ENCODE data around the gene CNST.
"Not testable (repeated sequence)": the region's sequence is repeated elsewhere in the genome, so short reads cannot be mapped to it uniquely, and the experiment has no call there.

CNST gene

DNA sequence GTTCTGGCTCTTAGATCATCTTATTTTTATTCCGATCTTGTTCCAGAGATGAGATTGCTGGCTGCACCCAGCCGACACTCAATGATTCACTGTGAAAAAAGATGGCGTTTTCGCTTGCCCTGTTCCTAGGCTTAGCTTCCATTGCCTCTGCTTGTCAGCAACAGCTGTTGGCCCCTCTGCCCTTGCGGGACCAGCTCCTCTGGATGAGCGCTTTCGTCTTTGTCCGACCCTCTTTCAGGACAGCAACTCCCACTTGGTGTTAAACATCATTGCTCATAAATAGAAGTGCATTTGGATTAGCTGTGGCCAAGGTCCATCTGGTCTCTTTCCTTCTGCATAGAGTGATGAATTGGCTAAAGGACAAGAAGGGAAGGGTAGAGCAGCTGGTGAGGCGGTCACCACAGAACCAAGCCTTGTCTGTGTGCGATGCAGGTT is 114.5 kb downstream of the CNST start:
- DNase-seq = no peak

DNA sequence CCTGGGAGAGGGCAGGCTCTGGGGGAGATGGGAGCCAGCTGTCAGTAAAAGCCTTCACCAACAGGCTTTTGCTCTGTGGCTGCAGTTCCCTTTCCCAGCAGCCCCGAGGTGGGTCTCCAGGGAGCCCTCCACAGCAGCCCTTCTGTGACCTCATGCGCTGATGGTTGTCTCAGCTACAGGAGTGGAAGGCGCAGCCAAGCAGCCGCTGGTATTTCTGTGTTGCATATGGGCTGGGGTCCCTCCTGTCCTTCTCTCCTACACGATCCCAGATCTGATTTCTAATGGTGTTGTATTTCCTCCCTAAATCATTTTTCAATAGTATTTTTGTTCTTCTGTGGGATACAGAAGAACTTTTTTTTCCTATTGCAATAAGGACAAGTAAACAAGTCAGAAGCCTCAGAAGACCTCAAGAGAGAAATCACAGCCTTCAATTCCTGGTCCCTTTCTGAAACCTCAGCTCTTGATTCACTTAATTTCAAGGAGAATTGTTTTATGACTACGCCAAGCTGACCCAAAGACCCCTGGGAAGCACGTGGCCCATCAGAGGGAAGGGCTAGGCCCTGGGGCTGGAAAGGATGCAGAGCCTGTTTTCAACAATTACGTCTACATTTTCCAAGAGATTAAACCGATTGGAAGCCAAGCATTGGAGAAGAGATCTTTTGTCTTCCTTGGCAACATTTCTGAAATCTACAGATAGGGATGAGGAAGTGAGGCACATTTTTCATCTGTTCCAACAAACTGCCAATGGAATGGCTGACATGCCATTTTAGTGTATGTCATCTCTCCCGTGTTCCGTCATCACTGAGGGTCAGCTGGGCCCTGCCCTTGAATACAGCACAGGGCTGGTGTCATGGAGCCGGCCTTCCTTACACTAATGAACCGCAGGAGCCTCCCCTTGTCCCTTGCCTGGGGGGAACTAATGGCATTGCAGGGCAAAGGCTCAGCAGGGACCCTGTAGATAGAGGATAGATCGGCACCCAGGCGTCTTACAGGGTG is 115.9 kb downstream of the CNST start:
- DNase-seq = peak; percentile 67

DNA sequence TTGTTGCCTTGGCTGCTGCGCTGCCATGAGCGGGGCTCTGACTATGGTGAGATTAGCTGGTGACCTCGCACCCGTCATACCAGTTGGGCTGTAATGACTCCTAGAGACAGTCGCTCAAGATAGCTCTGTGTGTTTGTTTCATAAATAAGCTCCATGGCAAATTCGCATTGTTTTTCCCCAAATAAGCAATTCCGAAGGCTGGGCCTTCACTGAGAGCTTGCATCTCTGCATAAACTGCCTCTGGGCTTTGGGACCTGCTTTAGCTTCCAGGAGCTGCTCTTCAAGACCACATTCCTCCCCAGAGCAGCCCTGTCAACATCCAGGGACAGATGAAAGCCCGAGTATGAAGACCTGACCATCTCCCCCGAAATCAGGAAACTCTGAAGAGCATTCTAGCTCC is 117.3 kb downstream of the CNST start:
- no peak for DNase-seq

DNA sequence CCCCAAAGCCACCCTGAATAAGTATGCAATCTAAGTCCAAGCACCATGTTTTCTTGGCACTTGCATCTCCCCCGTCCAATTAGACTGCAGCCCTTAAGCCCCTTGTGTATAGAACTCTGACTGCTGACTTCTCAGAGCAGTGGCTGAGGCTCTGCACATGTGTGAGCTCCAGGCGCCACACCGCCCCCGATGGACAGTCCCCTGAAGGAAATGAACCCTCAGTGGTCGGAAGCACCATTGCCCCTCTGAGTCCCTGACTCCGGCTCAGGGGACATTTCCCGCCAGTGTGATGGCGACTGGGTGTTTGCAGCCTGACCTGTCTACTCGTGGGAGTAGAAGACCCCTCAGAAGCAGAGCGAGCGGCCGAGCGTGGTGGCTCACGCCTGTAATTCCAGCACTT is 120.7 kb downstream of the CNST start:
- DNase-seq = no peak

DNA sequence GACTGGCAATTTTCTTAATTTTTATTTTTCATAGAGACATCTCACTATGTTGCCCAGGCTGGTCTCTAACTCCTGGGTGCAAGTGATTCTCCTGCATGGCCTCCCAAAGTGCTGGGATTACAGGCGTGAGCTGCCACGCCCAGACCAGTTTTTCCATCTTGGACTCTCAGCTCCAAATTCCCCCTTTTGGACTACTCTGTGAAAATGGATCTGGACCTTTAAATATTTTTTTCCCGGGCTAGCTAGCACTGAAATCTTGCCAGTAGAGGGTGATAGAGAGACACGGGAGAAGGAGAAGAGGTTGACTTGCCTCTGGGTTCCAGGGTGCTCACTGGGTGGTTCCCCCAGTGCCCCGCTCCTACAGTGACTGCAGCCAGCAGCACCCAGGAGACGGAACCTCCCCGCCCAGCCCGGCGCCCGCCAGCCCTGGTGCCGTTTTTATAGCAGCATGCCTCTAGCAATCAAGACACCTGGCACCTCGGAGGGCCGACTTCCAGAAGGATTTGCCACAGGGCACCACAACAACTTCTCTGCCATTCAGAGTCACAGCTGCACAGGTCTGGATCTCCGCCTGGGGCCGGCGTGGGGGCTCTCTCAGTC is 123.3 kb downstream of the CNST start:
- peak; percentile 90 for DNase-seq

DNA sequence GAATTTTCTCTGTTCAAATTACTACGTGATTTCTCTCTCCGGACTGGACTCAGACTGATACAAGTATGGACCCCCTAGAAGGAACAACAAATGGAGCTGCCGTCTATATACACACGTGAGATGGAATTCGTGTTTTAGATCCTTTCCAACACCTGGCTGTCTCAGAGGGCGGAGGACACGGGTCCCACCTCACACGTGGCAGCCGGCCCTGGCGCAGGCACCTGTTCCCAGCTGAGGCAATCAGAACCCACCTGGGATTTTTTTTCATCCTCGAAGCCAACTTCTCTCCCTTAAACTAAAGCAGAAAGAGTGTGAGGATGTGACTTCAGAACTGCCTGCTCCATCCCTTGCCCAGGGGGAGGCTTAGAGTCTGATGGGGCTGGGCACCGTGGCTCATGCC is 123.8 kb downstream of the CNST start:
- DNase-seq = peak; percentile 24

DNA sequence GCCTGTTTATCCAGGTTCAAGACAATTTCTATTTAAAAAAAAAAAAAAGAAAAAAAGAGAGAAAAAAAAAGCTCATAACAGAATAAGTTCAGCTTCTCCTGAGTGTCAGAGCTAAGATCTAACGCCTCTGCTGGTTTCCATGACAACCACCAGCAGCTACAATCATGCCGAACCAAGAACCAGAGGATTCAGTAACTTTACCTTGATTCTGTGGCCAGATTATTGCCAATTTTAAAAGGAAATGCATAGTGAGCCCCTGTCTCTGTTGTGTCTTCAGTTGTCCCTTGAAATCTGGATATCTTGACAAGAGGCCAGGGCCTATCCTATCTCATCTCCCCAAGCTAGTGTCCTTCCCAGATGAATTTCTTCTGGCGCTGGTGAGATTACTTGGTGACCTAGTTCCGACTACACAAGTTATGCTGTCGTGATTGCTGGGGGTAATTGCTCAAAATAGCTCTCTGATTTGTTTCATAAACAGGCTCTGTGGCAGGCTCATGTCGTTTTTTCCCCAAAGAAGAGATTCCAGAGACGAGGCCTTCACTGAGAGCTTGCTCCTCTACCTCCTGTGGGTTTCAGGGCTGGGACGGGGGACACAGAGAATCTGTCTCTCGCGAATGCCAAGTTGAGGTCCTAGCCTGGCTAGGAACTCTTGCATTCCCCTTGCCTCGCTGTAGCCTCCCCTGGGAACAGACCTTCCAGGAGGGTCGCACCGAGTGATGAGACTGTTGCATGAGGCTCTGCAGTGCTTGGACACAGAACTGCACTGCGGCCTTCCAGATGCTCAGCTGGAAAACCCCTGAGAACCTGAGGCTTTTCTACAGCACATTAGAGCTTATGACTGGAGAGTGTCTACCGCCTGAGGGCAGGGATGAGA is 125.6 kb downstream of the CNST start:
- DNase-seq = no peak

DNA sequence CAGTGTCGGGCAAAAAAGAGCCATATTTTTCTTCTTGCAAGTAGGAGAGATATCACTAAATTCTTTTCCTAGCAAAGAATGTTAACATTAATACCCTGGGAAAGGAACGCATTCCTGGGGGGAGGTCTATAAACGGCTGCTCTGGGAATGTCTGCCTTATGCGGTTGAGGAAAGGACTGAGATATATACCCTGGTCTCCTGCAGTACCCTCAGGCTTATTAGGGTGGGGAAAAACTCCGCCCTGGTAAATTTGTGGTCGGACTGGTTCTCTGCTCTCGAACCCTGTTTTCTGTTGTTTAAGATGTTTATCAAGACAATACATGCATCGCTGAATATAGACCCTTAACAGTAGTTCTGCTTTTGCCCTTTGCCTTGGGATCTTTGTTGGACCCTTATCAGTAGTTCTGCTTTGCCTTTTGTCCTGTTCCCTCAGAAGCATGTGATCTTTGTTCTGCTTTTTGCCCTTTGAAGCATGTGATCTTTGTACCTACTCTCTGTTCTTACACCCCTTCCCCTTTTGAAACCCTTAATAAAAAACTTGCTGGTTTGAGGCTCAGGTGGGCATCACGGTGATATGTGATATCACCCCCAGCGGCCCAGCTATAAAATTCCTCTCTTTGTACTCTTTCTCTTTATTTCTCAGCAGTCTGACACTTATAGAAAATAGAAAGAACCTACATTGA is 128.1 kb downstream of the CNST start:
- DNase-seq = not testable (repeated sequence)

DNA sequence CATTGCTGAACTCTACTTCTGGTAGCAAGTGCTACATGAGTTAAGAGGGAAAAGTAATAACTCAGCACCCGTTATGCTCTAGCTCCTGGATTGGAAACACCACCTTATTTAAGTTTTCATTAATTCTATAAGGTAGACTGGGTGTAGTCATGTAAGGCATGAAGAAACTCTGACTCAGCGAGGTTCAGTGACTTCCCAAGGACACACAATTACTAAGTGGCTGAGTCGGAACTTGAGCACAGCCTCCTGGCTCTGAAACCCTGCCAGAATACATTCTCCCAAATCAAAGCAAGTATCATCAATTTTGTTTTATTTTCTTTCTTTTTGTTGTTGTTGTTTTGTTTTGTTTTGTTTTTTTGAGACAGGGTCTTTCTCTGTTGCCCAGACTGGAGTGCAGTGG is 128.9 kb downstream of the CNST start:
- DNase-seq = no peak

DNA sequence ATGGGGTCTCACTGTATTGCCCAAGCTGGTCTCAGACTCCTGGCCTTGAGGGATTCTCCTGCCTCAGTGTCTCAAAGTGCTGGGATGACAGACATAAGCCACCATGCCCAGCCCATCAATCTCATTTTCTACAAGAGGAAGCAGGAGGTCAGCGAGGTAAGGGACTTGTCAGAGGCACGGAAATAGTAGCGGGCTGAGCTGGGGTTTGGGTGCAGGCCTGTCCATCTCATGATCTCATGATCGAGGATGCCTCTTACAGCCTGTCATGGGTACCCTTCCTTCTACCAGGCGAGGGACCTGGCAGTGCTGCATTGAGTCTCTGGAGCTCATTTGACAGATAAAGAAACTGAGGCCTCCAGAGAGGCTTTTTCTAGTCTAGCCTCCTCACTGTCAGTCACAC is 129.4 kb downstream of the CNST start:
- no peak for DNase-seq

DNA sequence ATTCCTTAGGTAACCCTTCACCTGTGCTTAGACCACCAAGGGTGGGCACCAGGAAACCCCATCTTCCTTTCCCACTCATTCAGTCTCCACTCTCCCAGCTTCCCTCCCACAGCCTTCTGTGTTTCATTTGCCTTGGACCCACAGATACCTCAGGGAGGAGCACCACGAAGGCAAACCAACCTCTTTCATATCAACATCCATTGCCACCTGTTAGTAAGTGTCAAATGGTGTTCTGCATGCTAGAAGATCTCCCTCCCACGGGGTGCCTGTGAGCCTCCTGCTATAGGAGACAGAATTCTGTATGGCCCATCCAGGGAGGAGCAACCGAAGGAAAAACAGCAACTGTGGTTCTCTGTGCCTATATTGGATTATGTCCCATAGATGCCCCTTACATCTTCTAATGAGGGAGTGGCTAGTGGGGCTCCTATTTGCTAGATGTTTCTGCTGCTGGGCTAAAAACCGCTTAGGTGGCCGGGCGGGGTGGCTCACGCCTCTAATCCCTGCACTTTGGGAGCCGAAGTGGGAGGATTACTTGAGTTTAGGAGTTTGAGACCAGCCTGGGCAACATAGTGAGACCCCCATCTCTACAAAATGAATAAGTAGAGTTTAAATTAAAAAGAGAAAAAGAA is 132.3 kb downstream of the CNST start:
- DNase-seq = no peak

DNA sequence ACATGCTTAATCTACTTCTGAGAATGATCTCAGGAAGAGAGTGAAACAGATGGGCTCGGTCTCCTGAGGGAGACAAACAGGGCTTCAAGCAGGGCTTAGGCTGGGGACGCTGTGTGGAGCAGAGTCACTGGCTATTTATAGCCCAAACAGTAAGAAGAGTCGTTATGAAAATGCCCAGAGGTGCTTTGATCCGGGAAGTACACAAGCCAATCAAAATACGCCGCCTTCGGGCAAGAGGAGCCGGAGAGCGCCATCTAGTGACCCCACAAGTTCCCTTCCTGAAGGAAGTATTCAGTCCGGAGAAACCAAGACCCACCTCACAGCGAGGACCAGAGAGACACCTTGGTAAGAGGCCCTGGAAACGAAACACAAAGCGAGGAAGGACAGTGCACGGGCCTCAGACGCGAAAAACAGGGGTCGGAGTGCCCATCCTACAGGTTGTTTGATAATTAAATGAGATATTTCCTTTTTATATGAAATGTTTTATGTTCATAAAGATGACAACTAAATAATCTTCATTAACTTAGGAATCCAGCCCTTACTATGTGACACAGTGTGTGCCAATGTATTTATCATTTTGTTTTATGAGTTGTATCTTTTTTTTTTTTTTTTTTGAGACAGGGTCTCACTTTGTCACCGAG is 133.0 kb downstream of the CNST start:
- DNase-seq = peak; percentile 93

DNA sequence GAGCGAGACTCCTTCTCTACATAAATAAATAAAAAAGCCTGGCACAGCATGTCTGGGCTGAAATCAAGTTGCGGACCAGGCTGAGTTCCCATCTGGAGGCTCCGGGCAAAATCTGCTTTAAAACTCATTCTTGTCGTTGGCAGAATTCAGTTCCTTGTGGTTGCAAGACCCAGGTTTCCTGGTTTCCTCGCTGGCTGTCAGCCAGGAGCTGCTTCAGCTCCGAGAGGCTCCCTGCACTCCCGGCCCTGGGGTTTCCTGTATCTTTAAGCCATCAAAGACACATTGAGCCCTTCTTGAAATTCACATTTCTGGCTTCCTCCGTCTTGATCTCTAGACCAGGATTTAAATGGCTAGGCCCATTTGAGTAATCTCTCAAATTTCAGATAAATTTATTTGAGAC is 137.3 kb downstream of the CNST start:
- no peak for DNase-seq

DNA sequence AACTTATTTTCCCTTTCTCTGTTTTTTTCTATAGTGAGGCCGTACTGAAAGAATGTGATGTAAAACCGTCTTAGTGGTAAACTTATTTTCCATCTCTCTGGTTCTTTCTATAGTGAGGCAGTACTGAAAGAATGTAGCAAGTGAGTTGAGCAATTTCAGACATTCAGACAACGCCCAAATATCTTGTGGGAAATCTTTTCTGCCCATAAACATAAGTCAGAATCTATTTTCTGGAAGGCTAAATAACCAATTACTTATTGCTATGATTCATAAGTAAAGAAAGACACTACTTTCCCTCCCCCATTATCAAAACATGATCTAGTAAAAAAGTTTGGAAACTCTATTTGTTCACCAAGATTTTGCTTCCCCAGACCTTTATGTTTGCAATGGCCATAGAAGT is 139.1 kb downstream of the CNST start:
- DNase-seq = no peak

DNA sequence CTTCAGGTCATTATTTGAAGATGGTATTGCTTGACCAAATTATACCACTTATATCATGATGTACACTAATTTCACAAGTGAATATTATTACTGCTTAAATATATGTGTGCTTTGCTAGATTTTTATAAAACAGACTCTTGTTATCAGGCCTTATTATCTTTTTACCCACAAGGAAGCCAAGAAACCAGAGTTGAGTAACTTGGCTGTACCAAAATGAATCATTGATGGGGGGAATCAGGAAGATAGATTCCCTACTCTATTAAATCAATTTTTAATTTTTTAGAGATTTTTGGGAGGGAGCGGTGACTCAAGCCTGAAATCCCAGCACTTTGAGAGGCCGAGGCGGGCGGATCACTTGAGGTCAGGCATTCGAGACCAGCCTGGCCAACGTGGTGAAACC is 141.9 kb downstream of the CNST start:
- no peak for DNase-seq

DNA sequence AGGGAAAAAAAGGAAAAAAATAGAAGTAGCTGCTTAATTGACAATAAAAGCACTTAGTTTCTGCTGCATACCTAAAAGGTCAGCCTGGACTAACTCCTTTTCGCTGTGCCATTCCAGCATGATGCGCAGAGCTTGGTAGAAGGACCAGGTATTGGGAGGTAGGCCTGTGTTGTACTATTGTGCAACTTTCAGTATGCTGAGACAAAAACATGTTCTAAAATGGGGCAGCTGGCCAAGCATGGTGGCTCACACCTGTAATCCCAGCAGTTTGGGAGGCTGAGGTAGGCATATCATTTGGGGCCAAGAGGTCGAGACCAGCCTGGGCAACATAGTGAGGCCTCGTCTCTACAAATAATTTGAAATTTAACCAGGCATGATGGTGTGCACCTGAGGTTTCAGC is 142.9 kb downstream of the CNST start:
- no peak for DNase-seq

DNA sequence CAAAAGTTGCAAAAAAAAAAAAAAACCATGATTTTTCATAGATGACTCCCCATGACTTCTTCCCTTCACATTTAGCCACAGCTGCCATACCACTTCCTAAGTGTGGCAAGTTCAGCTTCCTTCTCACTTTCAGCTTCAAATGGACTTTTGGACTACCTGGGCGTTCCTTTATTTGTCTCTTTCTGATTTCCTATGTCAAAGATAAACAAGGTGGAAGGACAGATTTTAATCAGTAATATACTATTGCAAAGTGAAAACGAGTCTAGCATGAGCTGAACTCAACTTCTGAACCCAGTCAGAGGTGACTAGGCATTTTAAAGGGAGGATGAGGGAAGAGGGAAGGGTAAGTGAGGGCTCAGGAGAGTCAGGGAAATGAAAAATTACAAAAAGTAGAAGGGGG is 143.6 kb downstream of the CNST start:
- DNase-seq = no peak

DNA sequence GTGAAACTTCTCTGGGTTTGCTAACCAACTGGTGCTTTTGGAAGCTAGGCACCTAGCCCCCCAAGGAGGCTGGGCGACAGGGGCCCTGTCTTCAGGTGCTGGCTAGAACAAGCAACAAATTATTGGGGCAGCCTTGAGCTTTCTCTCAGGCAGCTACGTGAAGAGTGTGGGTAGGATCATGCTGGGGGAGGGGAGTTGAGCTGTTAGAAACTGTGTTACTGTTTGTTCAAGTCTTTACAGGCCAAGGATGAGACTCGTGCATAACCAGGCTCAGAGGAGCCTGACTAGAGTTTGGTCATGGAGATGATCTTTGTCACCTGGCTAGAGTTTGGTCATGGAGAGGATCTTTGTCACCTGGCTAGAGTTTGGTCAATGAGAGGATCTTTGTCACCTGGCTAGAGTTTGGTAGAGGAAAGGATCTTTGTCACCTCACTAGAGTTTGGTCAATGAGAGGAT is 145.3 kb downstream of the CNST start:
- DNase-seq = no peak

DNA sequence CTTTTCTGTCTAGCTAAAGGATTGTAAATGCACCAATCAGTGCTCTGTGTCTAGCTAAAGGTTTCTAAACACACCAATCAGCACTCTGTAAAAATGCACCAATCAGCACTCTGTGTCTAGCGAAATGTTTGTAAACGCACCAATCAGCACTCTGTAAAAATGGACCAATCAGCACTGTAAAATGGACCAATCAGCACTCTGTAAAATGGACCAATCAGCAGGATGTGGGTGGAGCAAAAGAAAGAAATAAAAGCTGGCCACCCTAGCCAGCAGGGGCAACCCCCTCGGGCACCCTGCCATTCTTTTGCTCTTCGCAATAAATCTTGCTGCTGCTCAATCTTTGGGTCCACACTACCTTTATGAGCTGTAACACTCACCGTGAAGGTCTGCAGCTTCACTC is 146.2 kb downstream of the CNST start:
- not testable (repeated sequence) for DNase-seq
